ENCODE measurements around the gene PDE4D. TPM values are rescaled to one million over a fixed set of nuclear protein-coding genes. Genes with fewer than 3 reads are reported as not detected.

The PDE4D gene
- total and polyA plus RNA-seq, 2 donors (not counting 1 experiment from before 2014, with no cell fraction given) = 14.9 to 171 TPM

GRCh38 chr5:59151162-59151889 is 742.2 kb downstream of the PDE4D start:
- H3K9me3 ChIP-seq (ENCODE audit: control extremely low read depth in 1 of 3, control insufficient read depth in 2 of 3, insufficient read depth in 1 of 3, low read length in 2 of 3) = no peaks in the 10 kb centered on the region
- no peaks in the 10 kb centered on the region for H3K4me1 ChIP-seq (ENCODE audit: control insufficient read depth in 2 of 2, insufficient read depth in 2 of 2, low read length in 2 of 2)
- H2AFZ ChIP-seq (ENCODE audit: insufficient read depth, low read depth, low read length, poor library complexity, severe bottlenecking) = no peak overlapping the region
- no peak overlapping the region for H3K9ac ChIP-seq (ENCODE audit: low read length)
- POLR2A ChIA-PET = no interaction called here
- no peak overlapping the region for H3K4me2 ChIP-seq (replicated peaks; ENCODE audit: low read depth, low read length, poor library complexity, severe bottlenecking)
- ATAC-seq (ENCODE audit: low read depth) (no peak), DNase-seq (no peak)
- no peaks in the 10 kb centered on the region for H4K20me1 ChIP-seq (ENCODE audit: control insufficient read depth, insufficient read depth, low read length, poor library complexity, severe bottlenecking)
- Mint-ChIP-seq H3K4me1 (no peaks in the 10 kb centered on the region), H3K27me3 (no peaks in the 10 kb centered on the region), H3K9me3 (ENCODE audit: insufficient read depth) (no peaks in the 10 kb centered on the region), H3K27ac (no peak overlapping the region), H3K4me3 (no peak overlapping the region)
- intact Hi-C loops (cut with micrococcal nuclease) = no loop called here
- 93% methylated on average over 2 of the region's 3 CpGs for WGBS (ENCODE audit: insufficient coverage)
- H3K27me3 ChIP-seq (replicated peaks in 1 of 4; ENCODE audit: control extremely low read depth in 1 of 4, control insufficient read depth in 3 of 4, insufficient read depth in 4 of 4, low read length in 3 of 4) = no peaks in the 10 kb centered on the region
- H3K27ac ChIP-seq (ENCODE audit: low read length in 2 of 2) = no peak overlapping the region
- H3K36me3 ChIP-seq (replicated peaks in 1 of 2; ENCODE audit: control extremely low read depth in 1 of 2, control insufficient read depth in 1 of 2, extremely low read depth in 1 of 2, insufficient read depth in 2 of 2, low read length in 1 of 2) = no peaks in the 10 kb centered on the region
- CTCF ChIA-PET = interaction anchor here (1.1 to 1.5 kb wide), 2 partner anchors 13 to 116 kb away, joined by 3 read pairs; no protein-coding TSS in a partner anchor
- TF ChIP-seq EZH2 (IDR thresholded peaks at IDR 0.05; ENCODE audit: borderline replicate concordance, insufficient read depth, low read depth, low read length, poor library complexity, severe bottlenecking) = no peak
- TF ChIP-seq, protein P1, sequence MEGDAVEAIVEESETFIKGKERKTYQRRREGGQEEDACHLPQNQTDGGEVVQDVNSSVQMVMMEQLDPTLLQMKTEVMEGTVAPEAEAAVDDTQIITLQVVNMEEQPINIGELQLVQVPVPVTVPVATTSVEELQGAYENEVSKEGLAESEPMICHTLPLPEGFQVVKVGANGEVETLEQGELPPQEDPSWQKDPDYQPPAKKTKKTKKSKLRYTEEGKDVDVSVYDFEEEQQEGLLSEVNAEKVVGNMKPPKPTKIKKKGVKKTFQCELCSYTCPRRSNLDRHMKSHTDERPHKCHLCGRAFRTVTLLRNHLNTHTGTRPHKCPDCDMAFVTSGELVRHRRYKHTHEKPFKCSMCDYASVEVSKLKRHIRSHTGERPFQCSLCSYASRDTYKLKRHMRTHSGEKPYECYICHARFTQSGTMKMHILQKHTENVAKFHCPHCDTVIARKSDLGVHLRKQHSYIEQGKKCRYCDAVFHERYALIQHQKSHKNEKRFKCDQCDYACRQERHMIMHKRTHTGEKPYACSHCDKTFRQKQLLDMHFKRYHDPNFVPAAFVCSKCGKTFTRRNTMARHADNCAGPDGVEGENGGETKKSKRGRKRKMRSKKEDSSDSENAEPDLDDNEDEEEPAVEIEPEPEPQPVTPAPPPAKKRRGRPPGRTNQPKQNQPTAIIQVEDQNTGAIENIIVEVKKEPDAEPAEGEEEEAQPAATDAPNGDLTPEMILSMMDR (IDR thresholded peaks at IDR 0.05) = no peak
- H3K4me3 ChIP-seq (ENCODE audit: control extremely low read depth in 1 of 5, extremely low read depth in 1 of 5, insufficient read depth in 1 of 5, low read depth in 2 of 5, low read length in 4 of 5) = no peak overlapping the region
- H3K79me2 ChIP-seq (ENCODE audit: control insufficient read depth, insufficient read depth, low read length) = no peaks in the 10 kb centered on the region

DNA sequence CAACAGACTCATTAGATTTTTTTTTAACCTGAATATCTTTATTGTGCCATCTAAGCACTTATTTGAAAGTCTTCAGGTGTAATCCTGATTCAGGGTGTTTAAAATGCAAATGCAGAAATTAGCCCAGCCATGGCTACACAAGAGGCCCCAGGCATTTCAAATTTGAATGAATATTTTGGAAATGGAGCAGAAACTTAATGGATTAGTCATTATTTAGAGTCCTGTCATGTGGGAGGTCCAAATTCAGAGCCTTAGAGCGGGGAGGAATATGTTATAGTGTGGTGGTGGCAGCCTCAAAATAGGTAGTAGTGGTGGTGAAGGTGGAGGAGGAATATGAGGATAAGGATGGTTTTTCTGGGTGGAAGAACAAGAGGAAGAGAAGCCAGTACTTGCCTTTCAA is 743.7 kb downstream of the PDE4D start:
- H3K9me3 Mint-ChIP-seq (ENCODE audit: insufficient read depth) = no peaks in the 10 kb centered on the region
- POLR2A ChIA-PET = no interaction called here

More for the DNA sequence above, 743.7 kb downstream of the PDE4D start:
- no peak overlapping the region for H3K27ac Mint-ChIP-seq
- no peaks in the 10 kb centered on the region for H3K79me2 ChIP-seq (ENCODE audit: control insufficient read depth, insufficient read depth, low read length)
- H3K4me3 Mint-ChIP-seq = no peak overlapping the region
- H3K4me1 ChIP-seq (ENCODE audit: control insufficient read depth in 2 of 2, insufficient read depth in 2 of 2, low read length in 2 of 2) = no peaks in the 10 kb centered on the region
- no peaks in the 10 kb centered on the region for H3K27me3 Mint-ChIP-seq
- H3K9ac ChIP-seq (ENCODE audit: low read length) = no peak overlapping the region
- H3K4me1 Mint-ChIP-seq = no peaks in the 10 kb centered on the region
- H3K27me3 ChIP-seq (replicated peaks in 1 of 4; ENCODE audit: control extremely low read depth in 1 of 4, control insufficient read depth in 3 of 4, insufficient read depth in 4 of 4, low read length in 3 of 4) = no peaks in the 10 kb centered on the region
- CTCF ChIA-PET = interaction anchor here (0.8 kb wide), 1 partner anchor 26 kb away, joined by 3 read pairs; no protein-coding TSS in a partner anchor
- ATAC-seq (ENCODE audit: low read depth) = no peak
- no peaks in the 10 kb centered on the region for H3K36me3 ChIP-seq (replicated peaks in 1 of 2; ENCODE audit: control extremely low read depth in 1 of 2, control insufficient read depth in 1 of 2, extremely low read depth in 1 of 2, insufficient read depth in 2 of 2, low read length in 1 of 2)
- WGBS (ENCODE audit: insufficient coverage) = 100% methylated on average over 1 of the region's 1 CpG
- H3K9me3 ChIP-seq (ENCODE audit: control extremely low read depth in 1 of 3, control insufficient read depth in 2 of 3, insufficient read depth in 1 of 3, low read length in 2 of 3) = no peaks in the 10 kb centered on the region
- no peaks in the 10 kb centered on the region for H4K20me1 ChIP-seq (ENCODE audit: control insufficient read depth, insufficient read depth, low read length, poor library complexity, severe bottlenecking)
- H3K27ac ChIP-seq (ENCODE audit: low read length in 2 of 2) = no peak overlapping the region
- H3K4me2 ChIP-seq (replicated peaks; ENCODE audit: low read depth, low read length, poor library complexity, severe bottlenecking) = no peak overlapping the region
- TF ChIP-seq, protein P1 (IDR thresholded peaks at IDR 0.05) = no peak
- no peak for TF ChIP-seq EZH2 (IDR thresholded peaks at IDR 0.05; ENCODE audit: borderline replicate concordance, insufficient read depth, low read depth, low read length, poor library complexity, severe bottlenecking)
- no peak for DNase-seq
- intact Hi-C loops (cut with micrococcal nuclease) = no loop called here
- no peak overlapping the region for H3K4me3 ChIP-seq (ENCODE audit: control extremely low read depth in 1 of 5, extremely low read depth in 1 of 5, insufficient read depth in 1 of 5, low read depth in 2 of 5, low read length in 4 of 5)
- H2AFZ ChIP-seq (ENCODE audit: insufficient read depth, low read depth, low read length, poor library complexity, severe bottlenecking) = no peak overlapping the region
